Measurements from ENCODE around the gene EML6. TPM values are rescaled to one million over a fixed set of nuclear protein-coding genes. Genes with fewer than 3 reads are reported as not detected.
A peak's percentile ranks its signal among the peaks of the same experiment; 100 is the strongest.

EML6 gene
- total RNA-seq, 4 donors from 2014 or later: 5.9 to 11.0 (median 7.9) TPM

GRCh38 chr2:54903736-54904554, 180.5 kb downstream of the EML6 start:
- H3K36me3 ChIP-seq: no peaks in the 10 kb centered on the region
- DNase-seq: peak in 2 of 3 donors; percentile 72 to 87
- H3K9me3 ChIP-seq: no peaks in the 10 kb centered on the region
- peak overlapping the region in 3 of 4 donors; percentile 66 to 93 (median 91) for H3K27ac ChIP-seq
- H3K27me3 ChIP-seq: no peaks in the 10 kb centered on the region
- peaks cover 0 to 17% (median 0%) of the 10 kb centered on the region in 4 donors for H3K4me1 ChIP-seq
- no peak for TF ChIP-seq CTCF (IDR thresholded peaks at IDR 0.05)
- TF ChIP-seq POLR2A (IDR thresholded peaks at IDR 0.05): peak in 1 of 2 donors; percentile 41
- H3K4me3 ChIP-seq: peak overlapping the region in 2 of 4 donors; percentile 9 to 16

- H3K36me3 ChIP-seq: no peaks in the 10 kb centered on the region
- peak in 2 of 3 donors; percentile 74 to 85 for DNase-seq
- TF ChIP-seq POLR2A (IDR thresholded peaks at IDR 0.05): peak; percentile 30 to 40
- TF ChIP-seq CTCF (IDR thresholded peaks at IDR 0.05): no peak
- H3K4me1 ChIP-seq: peaks cover 0 to 10% (median 0%) of the 10 kb centered on the region in 4 donors
- H3K4me3 ChIP-seq: peak overlapping the region in 2 of 4 donors; percentile 5 to 16
- H3K27ac ChIP-seq: peak overlapping the region in 3 of 4 donors; percentile 66 to 93 (median 91)
- no peaks in the 10 kb centered on the region for H3K9me3 ChIP-seq
- H3K27me3 ChIP-seq: no peaks in the 10 kb centered on the region
Observed at GRCh38 chr2:54904836-54905235, 181.4 kb downstream of the EML6 start.

- Histone ChIP-seq H3K36me3 (no peaks in the 10 kb centered on the region), H3K4me3 (no peak overlapping the region), H3K9me3 (no peaks in the 10 kb centered on the region), H3K27me3 (no peaks in the 10 kb centered on the region), H3K4me1 (no peaks in the 10 kb centered on the region), H3K27ac (no peak overlapping the region)
- no peak for DNase-seq
- TF ChIP-seq CTCF (IDR thresholded peaks at IDR 0.05): no peak
- no peak for TF ChIP-seq POLR2A (IDR thresholded peaks at IDR 0.05)
Observed at GRCh38 chr2:54906716-54907115, 183.3 kb downstream of the EML6 start.

- no peak for DNase-seq
- no peak overlapping the region for H3K27ac ChIP-seq
- H3K4me3 ChIP-seq: no peak overlapping the region
- H3K9me3 ChIP-seq: no peaks in the 10 kb centered on the region
- H3K27me3 ChIP-seq: no peaks in the 10 kb centered on the region
- no peaks in the 10 kb centered on the region for H3K4me1 ChIP-seq
- no peaks in the 10 kb centered on the region for H3K36me3 ChIP-seq
- TF ChIP-seq CTCF (IDR thresholded peaks at IDR 0.05): no peak
- no peak for TF ChIP-seq POLR2A (IDR thresholded peaks at IDR 0.05)
Observed at GRCh38 chr2:54907663-54908062, 184.2 kb downstream of the EML6 start.

- no peaks in the 10 kb centered on the region for H3K27me3 ChIP-seq
- H3K36me3 ChIP-seq: no peaks in the 10 kb centered on the region
- H3K27ac ChIP-seq: no peak overlapping the region
- H3K4me3 ChIP-seq: no peak overlapping the region
- TF ChIP-seq POLR2A (IDR thresholded peaks at IDR 0.05) (no peak), CTCF (IDR thresholded peaks at IDR 0.05) (no peak)
- no peaks in the 10 kb centered on the region for H3K4me1 ChIP-seq
- peak in 1 of 3 donors; percentile 57 for DNase-seq
- no peaks in the 10 kb centered on the region for H3K9me3 ChIP-seq
Observed at GRCh38 chr2:54908591-54908990, 185.1 kb downstream of the EML6 start.

Data from Peyer's patch (tissue), 4 donors.